ENCODE results near the gene MUC5B.
A peak's percentile ranks its signal among the peaks of the same experiment; 100 is the strongest.

The MUC5B gene

GRCh38 chr11:1228921-1229451 is 6.1 kb downstream of the MUC5B start:
- peaks cover 6% of the 10 kb centered on the region for H3K27me3 Mint-ChIP-seq (ENCODE audit: low read depth, poor library complexity)
- no peak for TF ChIP-seq CTCF (IDR thresholded peaks at IDR 0.05)
- H3K4me1 Mint-ChIP-seq = peaks cover 8% of the 10 kb centered on the region
- no peaks in the 10 kb centered on the region for H3K9me3 Mint-ChIP-seq
- H3K36me3 Mint-ChIP-seq (ENCODE audit: low read depth) = no peaks in the 10 kb centered on the region
- DNase-seq = peak; percentile 5
- no peak overlapping the region for H3K27ac Mint-ChIP-seq
- H3K4me3 Mint-ChIP-seq = no peak overlapping the region

DNA sequence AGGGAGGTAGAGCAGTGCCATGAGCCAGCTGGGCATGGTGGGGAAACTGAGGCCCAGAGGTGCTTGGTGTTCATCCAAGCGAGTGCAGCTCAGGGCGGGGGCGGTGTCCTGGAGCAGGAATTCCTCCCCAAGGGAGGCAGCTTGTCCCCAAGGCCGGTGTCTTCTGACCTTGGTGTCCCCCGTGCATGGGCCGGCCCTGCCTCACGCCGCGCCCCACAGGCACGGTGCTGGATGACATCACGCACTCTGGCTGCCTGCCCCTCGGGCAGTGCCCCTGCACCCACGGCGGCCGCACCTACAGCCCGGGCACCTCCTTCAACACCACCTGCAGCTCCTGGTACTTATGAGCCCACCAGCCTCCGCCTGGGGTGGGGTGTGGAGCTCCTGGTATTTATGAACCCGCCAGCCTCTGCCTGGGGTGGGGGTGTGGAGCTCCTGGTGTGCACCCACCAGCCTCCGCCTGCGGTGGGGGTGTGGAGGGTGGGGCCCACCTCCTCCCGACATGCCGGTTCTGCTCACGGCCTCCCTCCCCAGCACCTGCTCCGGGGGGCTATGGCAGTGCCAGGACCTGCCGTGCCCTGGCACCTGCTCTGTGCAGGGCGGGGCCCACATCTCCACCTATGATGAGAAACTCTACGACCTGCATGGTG is 6.7 kb downstream of the MUC5B start:
- Mint-ChIP-seq H3K4me3 (no peak overlapping the region), H3K27ac (no peak overlapping the region), H3K9me3 (no peaks in the 10 kb centered on the region), H3K27me3 (ENCODE audit: low read depth, poor library complexity) (peaks cover 6% of the 10 kb centered on the region), H3K36me3 (ENCODE audit: low read depth) (no peaks in the 10 kb centered on the region), H3K4me1 (peaks cover 5% of the 10 kb centered on the region)
- peak; percentile 3 for DNase-seq
- TF ChIP-seq CTCF (IDR thresholded peaks at IDR 0.05) = no peak

DNA sequence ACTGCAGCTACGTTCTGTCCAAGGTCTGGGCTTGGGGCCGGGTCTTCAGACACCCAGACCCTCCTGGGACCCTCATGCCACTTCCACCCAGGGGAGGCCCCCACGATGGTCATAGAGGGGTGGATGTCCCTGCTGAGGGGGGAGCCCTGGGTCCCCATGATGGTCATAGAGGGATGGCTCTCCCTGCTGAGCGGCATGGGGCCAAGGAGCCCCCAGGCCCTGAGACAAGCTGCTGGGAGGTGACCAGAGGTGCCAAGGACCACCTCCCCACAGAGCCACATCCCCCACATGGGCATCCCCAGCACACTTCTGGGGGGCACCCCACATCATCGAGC is 7.2 kb downstream of the MUC5B start:
- Mint-ChIP-seq H3K9me3 (no peaks in the 10 kb centered on the region), H3K27me3 (ENCODE audit: low read depth, poor library complexity) (peaks cover 6% of the 10 kb centered on the region), H3K4me3 (no peak overlapping the region), H3K36me3 (ENCODE audit: low read depth) (no peaks in the 10 kb centered on the region), H3K27ac (no peak overlapping the region), H3K4me1 (peaks cover 5% of the 10 kb centered on the region)
- no peak for TF ChIP-seq CTCF (IDR thresholded peaks at IDR 0.05)
- no peak for DNase-seq

DNA sequence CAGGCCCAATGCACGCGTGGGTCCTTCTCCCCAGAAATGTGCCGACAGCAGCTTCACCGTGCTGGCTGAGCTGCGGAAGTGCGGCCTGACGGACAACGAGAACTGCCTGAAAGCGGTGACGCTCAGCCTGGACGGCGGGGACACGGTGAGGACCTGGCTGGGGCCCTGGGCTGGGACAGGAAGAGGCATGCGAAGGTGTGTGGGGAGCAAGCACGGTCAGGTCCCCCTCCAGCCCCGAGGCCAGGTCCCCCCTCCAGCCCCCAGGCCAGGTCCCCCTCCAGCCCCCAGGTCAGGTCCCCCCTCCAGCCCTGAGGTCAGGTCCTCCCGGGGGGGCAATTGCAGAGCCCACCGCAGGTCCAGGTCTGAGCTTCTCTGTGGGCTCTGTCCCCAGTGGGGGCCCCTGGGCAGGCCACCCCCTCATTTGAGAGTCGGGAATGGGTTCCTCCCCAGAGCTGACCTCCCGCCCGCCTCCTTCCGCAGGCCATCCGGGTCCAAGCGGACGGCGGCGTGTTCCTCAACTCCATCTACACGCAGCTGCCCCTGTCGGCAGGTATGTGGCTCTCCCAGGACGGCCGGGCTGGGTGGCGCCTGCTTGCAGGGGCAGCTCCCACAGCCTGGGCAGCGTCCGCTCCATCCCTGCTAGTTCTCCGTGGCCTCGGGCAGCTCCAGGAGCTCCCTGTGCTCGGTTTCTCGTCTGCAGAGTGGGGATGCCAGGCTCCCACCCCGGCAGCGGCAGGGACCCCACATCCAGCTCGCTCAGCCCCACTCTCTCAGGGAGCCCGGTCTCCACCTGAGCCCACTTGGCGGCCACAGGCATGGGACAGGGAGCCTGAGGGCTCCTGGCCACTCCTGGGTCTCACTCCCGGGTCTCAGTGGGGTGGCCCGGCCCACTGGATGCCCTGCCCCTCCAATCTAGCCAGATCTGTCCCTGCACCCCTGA is 7.9 kb downstream of the MUC5B start:
- H3K4me1 Mint-ChIP-seq = peaks cover 5% of the 10 kb centered on the region
- TF ChIP-seq CTCF (IDR thresholded peaks at IDR 0.05) = no peak

DNA sequence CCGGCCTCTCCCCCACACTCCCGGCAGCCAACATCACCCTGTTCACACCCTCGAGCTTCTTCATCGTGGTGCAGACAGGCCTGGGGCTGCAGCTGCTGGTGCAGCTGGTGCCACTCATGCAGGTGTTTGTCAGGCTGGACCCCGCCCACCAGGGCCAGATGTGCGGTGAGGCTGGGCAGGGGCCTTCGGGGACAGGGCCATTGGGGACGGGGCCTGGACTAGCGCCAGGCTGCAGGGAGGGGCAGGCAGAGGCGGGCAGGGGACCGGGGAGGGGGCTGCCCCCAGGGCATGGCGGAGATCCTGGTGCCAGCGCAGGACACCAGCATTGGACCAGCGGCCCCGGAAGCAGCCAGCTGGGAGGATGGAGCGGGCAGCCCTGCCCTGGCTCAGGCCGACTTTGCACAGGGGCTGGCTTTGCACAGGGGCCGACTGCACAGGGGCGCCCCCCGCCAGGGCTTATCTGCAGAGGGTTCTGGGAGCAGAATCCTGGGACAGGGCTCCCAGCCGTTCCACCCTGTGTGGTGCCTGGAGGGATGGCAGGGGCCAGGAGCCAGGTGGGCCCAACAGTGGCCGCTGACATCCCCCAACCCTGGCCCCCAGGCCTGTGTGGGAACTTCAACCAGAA is 8.6 kb downstream of the MUC5B start:
- Mint-ChIP-seq H3K27ac (no peak overlapping the region), H3K9me3 (no peaks in the 10 kb centered on the region), H3K4me3 (no peak overlapping the region), H3K27me3 (ENCODE audit: low read depth, poor library complexity) (no peaks in the 10 kb centered on the region), H3K36me3 (ENCODE audit: low read depth) (no peaks in the 10 kb centered on the region), H3K4me1 (peaks cover 3% of the 10 kb centered on the region)
- no peak for TF ChIP-seq CTCF (IDR thresholded peaks at IDR 0.05)
- peak; percentile 2 for DNase-seq

More for the DNA sequence above, 7.9 kb downstream of the MUC5B start:
- no peaks in the 10 kb centered on the region for H3K36me3 Mint-ChIP-seq (ENCODE audit: low read depth)
- H3K4me3 Mint-ChIP-seq = no peak overlapping the region
- H3K9me3 Mint-ChIP-seq = no peaks in the 10 kb centered on the region
- H3K27ac Mint-ChIP-seq = no peak overlapping the region
- DNase-seq = peak; percentile 6
- H3K27me3 Mint-ChIP-seq (ENCODE audit: low read depth, poor library complexity) = peaks cover 5% of the 10 kb centered on the region
